Astrocyte of the cerebellum (primary cell): ENCODE data around the gene SASS6.

Source experiments
- DNase-seq: peaks from one replicate; pipeline ENCODE4 v3.0.0-alpha.2; 2011; ENCODE audit warnings: low read depth
- H3K4me3 ChIP-seq: 2 replicates; pipeline ENCODE4 v1.5.1; 2011; ENCODE audit warnings: mild to moderate bottlenecking, low read depth, low read length, moderate library complexity
- in situ Hi-C: cut with HindIII; loops from 2 replicates; pipeline ENCODE4 v1.10.0; 2017; ENCODE audit warnings: low sequenced_read_pairs
- TF ChIP-seq, protein P1 (sequence below): IDR thresholded peaks from 2 replicates; pipeline ENCODE4 v1.5.1; 2012; ENCODE audit warnings: low read length, low read depth, moderate library complexity, mild to moderate bottlenecking; ENCODE audit errors: missing control alignments

The SASS6 gene

DNA sequence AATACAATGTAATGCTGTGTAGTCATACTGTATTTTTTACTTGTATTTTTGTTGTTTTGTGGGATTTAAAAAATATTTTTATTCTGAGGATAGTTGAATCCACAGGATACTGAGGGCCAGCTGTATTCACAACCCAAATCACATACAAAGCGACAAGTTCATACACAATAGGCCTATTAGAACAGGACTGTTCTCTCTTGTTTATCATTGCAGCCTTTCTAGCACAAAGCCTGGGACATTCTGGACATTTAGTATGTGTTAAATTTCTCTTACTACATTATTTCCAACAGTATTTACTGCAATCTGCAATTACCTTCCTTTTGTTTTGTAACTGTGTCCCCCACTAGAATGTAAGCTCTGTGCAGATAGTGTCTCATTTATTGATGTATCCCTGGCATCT lies 97.5 kb downstream of the SASS6 start:
- TF ChIP-seq, protein P1, sequence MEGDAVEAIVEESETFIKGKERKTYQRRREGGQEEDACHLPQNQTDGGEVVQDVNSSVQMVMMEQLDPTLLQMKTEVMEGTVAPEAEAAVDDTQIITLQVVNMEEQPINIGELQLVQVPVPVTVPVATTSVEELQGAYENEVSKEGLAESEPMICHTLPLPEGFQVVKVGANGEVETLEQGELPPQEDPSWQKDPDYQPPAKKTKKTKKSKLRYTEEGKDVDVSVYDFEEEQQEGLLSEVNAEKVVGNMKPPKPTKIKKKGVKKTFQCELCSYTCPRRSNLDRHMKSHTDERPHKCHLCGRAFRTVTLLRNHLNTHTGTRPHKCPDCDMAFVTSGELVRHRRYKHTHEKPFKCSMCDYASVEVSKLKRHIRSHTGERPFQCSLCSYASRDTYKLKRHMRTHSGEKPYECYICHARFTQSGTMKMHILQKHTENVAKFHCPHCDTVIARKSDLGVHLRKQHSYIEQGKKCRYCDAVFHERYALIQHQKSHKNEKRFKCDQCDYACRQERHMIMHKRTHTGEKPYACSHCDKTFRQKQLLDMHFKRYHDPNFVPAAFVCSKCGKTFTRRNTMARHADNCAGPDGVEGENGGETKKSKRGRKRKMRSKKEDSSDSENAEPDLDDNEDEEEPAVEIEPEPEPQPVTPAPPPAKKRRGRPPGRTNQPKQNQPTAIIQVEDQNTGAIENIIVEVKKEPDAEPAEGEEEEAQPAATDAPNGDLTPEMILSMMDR, result no peak
- in situ Hi-C loops, result no loop called here
- no peak overlapping the region for H3K4me3 ChIP-seq
- DNase-seq, result no peak

DNA sequence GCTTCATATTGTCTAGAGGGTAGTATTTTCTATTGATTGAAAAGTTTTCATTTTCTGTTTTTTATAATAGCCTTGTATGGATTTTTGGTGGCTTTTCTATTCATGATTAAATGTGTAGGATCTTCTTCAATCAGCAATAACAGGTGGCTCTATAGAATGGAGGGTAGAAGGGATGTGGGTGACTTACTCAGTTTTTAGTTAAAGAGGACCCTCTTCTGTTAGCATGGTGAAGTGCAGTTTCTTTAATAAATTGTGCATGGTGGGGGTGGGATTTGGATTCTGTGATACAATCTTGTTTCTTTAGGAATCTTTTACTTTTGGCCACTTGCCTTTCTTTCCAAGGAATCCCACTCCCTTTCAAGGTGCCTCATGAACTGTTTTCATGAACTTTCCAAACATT lies 98.3 kb downstream of the SASS6 start:
- TF ChIP-seq, protein P1, result peak; percentile 40
- no peak for DNase-seq
- H3K4me3 ChIP-seq, result no peak overlapping the region
- in situ Hi-C loops, result no loop called here
